IMR-90 (cell line): ENCODE measurements around the gene ARHGAP24. TPM values are rescaled to one million over a fixed set of nuclear protein-coding genes. Genes with fewer than 3 reads are reported as not detected.

Experiments used
- ATAC-seq: fragments of 200-7000 bp; cut with Tn5 transposase; 2 replicates; pipeline ENCODE4 v1.9.1; 2020; ENCODE audit warnings: low read depth, mild to moderate bottlenecking, moderate library complexity
- BruUV-seq: library from RNA; stranded (reverse); fragments of 400-500 nt; replicated peaks from 2 replicates; lab custom pipeline; 2021; lab: Mats Ljungman, UMichigan
- CTCF ChIA-PET: fragments of 300-600 bp; formaldehyde crosslinking; extraction: SDS; loops from one replicate; lab custom pipeline; 2021; ENCODE audit warnings: antibody characterized with exemption; lab: Yijun Ruan, JAX
- POLR2A ChIA-PET: fragments of 300-600 bp; sonication (Branson Sonifier 250); formaldehyde crosslinking; loops from one replicate; lab custom pipeline; 2022; ENCODE audit warnings: antibody characterized with exemption; ENCODE audit not compliant: unreplicated experiment; lab: Charles Lee
- DNase-seq: peaks from one replicate; pipeline ENCODE4 v3.0.0; 2013
- H2AFZ ChIP-seq: replicated peaks from 2 replicates; pipeline ENCODE3; 2013; ENCODE audit warnings: low read length, mild to moderate bottlenecking; ENCODE audit not compliant: poor library complexity
- H2AK5ac ChIP-seq: 2 replicates; pipeline ENCODE4 v1.6.1; 2013; ENCODE audit warnings: low read depth, low read length, inconsistent platforms
- H2AK9ac ChIP-seq: replicated peaks from 2 replicates; pipeline ENCODE3; 2013; ENCODE audit warnings: mild to moderate bottlenecking, low read depth, low read length, moderate library complexity; ENCODE audit not compliant: poor library complexity
- H2BK120ac ChIP-seq: 2 replicates; pipeline ENCODE4 v1.6.1; 2013; ENCODE audit warnings: low read depth, low read length, inconsistent platforms
- H2BK15ac ChIP-seq: 3 replicates; pipeline ENCODE4 v1.6.1; 2013; ENCODE audit warnings: low read depth, low read length, inconsistent platforms
- H2BK20ac ChIP-seq: 2 replicates; pipeline ENCODE4 v1.6.1; 2013; ENCODE audit warnings: low read depth, mild to moderate bottlenecking, inconsistent platforms, low read length, moderate library complexity
- H2BK5ac ChIP-seq: 2 replicates; pipeline ENCODE4 v1.6.1; 2013; ENCODE audit warnings: mild to moderate bottlenecking, low read depth, low read length, inconsistent platforms; ENCODE audit not compliant: poor library complexity, severe bottlenecking
- H3K14ac ChIP-seq: replicated peaks from 2 replicates; pipeline ENCODE4 v1.6.1; 2013; ENCODE audit warnings: low read depth, low read length, inconsistent platforms
- H3K18ac ChIP-seq: 2 replicates; pipeline ENCODE4 v1.6.1; 2013; ENCODE audit warnings: low read depth, low read length, control low read depth
- H3K23ac ChIP-seq: 2 replicates; pipeline ENCODE4 v1.6.1; 2013; ENCODE audit warnings: low read depth, low read length, inconsistent platforms
- H3K27ac ChIP-seq: 2 replicates; pipeline ENCODE4 v1.5.1; 2013; ENCODE audit warnings: mild to moderate bottlenecking, control low read depth, low read length; ENCODE audit not compliant: insufficient read depth
- H3K27me3 ChIP-seq: 2 replicates; pipeline ENCODE4 v1.6.1; 2013; ENCODE audit warnings: low read length; ENCODE audit not compliant: control insufficient read depth, insufficient read depth
- H3K36me3 ChIP-seq: 2 replicates; pipeline ENCODE4 v1.6.1; 2013; ENCODE audit warnings: low read length, mixed read lengths; ENCODE audit not compliant: control insufficient read depth, insufficient read depth
- H3K4ac ChIP-seq: 2 replicates; pipeline ENCODE4 v1.6.1; 2013; ENCODE audit warnings: low read depth, low read length, inconsistent platforms
- H3K4me1 ChIP-seq: 2 replicates; pipeline ENCODE4 v1.6.1; 2013; ENCODE audit warnings: low read length, mixed read lengths; ENCODE audit not compliant: control insufficient read depth, insufficient read depth
- H3K4me2 ChIP-seq: 2 replicates; pipeline ENCODE4 v1.6.1; 2013; ENCODE audit warnings: low read depth, mild to moderate bottlenecking, control low read depth, low read length, moderate library complexity
- H3K4me3 ChIP-seq: 2 replicates; pipeline ENCODE4 v1.5.1; 2013; ENCODE audit warnings: low read depth, mild to moderate bottlenecking, control low read depth, low read length, moderate library complexity; ENCODE audit not compliant: insufficient read depth
- H3K56ac ChIP-seq: 2 replicates; pipeline ENCODE4 v1.6.1; 2013; ENCODE audit warnings: low read length, inconsistent platforms; ENCODE audit not compliant: insufficient read depth; ENCODE audit errors: extremely low read depth
- H3K79me1 ChIP-seq, 2 experiments: 2 replicates each; pipeline ENCODE4 v1.6.1; 2013; ENCODE audit warnings: low read length in 2 of 2, inconsistent platforms in 1 of 2, low read depth in 1 of 2
- H3K9ac ChIP-seq: 2 replicates; pipeline ENCODE4 v1.6.1; 2013; ENCODE audit warnings: low read depth, low read length, control low read depth
- H3K9me1 ChIP-seq: 2 replicates; pipeline ENCODE4 v1.6.1; 2013; ENCODE audit warnings: low read length, inconsistent platforms; ENCODE audit not compliant: insufficient read depth
- H3K9me3 ChIP-seq: 2 replicates; pipeline ENCODE4 v1.6.1; 2013; ENCODE audit warnings: low read length; ENCODE audit not compliant: control insufficient read depth, insufficient read depth
- H4K20me1 ChIP-seq: 2 replicates; pipeline ENCODE4 v1.6.1; 2013; ENCODE audit warnings: low read length, inconsistent platforms; ENCODE audit not compliant: insufficient read depth
- H4K5ac ChIP-seq: 2 replicates; pipeline ENCODE4 v1.6.1; 2013; ENCODE audit warnings: mild to moderate bottlenecking, low read depth, low read length, control low read depth
- H4K8ac ChIP-seq, 2 experiments: 2 replicates each; pipeline ENCODE4 v1.6.1; 2013; ENCODE audit warnings: low read depth in 2 of 2, low read length in 2 of 2, control low read depth in 1 of 2, inconsistent platforms in 1 of 2
- H4K91ac ChIP-seq: 2 replicates; pipeline ENCODE4 v1.6.1; 2013; ENCODE audit warnings: low read depth, low read length, inconsistent platforms; ENCODE audit not compliant: insufficient read depth
- BHLHE40 ChIP-seq: fragments of 150-350 bp; IDR thresholded peaks from 2 replicates; pipeline ENCODE4 v1.6.1; 2016; ENCODE audit warnings: mild to moderate bottlenecking, low read depth, low read length
- CEBPB ChIP-seq: IDR thresholded peaks from 2 replicates; pipeline ENCODE4 v1.6.1; 2012; ENCODE audit warnings: low read depth, low read length, improper control_type of control experiment
- CHD1 ChIP-seq: IDR thresholded peaks from 2 replicates; pipeline ENCODE4 v1.6.1; 2012; ENCODE audit warnings: low read depth, low read length, improper control_type of control experiment
- FOS ChIP-seq: fragments of 150-350 bp; IDR thresholded peaks from 2 replicates; pipeline ENCODE4 v1.6.1; 2016; ENCODE audit warnings: low read depth, low read length
- MAZ ChIP-seq: IDR thresholded peaks from 2 replicates; pipeline ENCODE4 v1.6.1; 2012; ENCODE audit warnings: low read depth, mild to moderate bottlenecking, low read length, improper control_type of control experiment, moderate library complexity, borderline replicate concordance
- MXI1 ChIP-seq: IDR thresholded peaks from 2 replicates; pipeline ENCODE4 v1.6.1; 2012; ENCODE audit warnings: low read depth, mild to moderate bottlenecking, low read length, moderate library complexity, borderline replicate concordance
- NFE2L2 ChIP-seq: fragments of 150-350 bp; IDR thresholded peaks from 2 replicates; pipeline ENCODE4 v1.6.1; 2016; ENCODE audit warnings: low read depth, mild to moderate bottlenecking, low read length
- POLR2A ChIP-seq: IDR thresholded peaks from 2 replicates; pipeline ENCODE4 v1.6.1; 2012; ENCODE audit warnings: mild to moderate bottlenecking, low read depth, low read length
- RAD21 ChIP-seq: IDR thresholded peaks from 2 replicates; pipeline ENCODE4 v1.6.1; 2012; ENCODE audit warnings: low read length, improper control_type of control experiment
- RCOR1 ChIP-seq: IDR thresholded peaks from 2 replicates; pipeline ENCODE4 v1.6.1; 2012; ENCODE audit warnings: mild to moderate bottlenecking, low read length, improper control_type of control experiment; ENCODE audit not compliant: insufficient replicate concordance
- SMC3 ChIP-seq: fragments of 150-350 bp; IDR thresholded peaks from 2 replicates; pipeline ENCODE4 v1.6.1; 2016; ENCODE audit warnings: low read depth, mild to moderate bottlenecking, antibody characterized with exemption, low read length, moderate library complexity
- WGBS, 2 experiments: methylation state at CpG; one replicate each; pipeline versions ENCODE4 v1.1.5 to v1.1.7; 2013; ENCODE audit warnings: missing lambda C conversion rate in 2 of 2; ENCODE audit not compliant: insufficient read length in 1 of 2; ENCODE audit errors: extremely low coverage in 2 of 2; 5-methylcytosine and 5-hydroxymethylcytosine counted together
- dilution Hi-C: fragments of 300-500 bp; cut with HindIII; formaldehyde crosslinking; loops from one replicate; pipeline ENCODE4 v1.14.3; 2018; ENCODE audit warnings: low sequenced_read_pairs; ENCODE audit not compliant: unreplicated experiment
- in situ Hi-C: fragments of 300-500 bp; cut with MboI; formaldehyde crosslinking; loops from 3 replicates; pipeline ENCODE4 v1.14.3; 2019; ENCODE audit warnings: low sequenced_read_pairs, inconsistent platforms, mixed read lengths
- intact Hi-C: fragments of 100-400 bp; cut with micrococcal nuclease; formaldehyde crosslinking; loops from 2 replicates; pipeline ENCODE4 v1.10.0; 2022
- polyA plus RNA-seq, 3 experiments: library from polyadenylated mRNA; depleted of rRNA; stranded (reverse); fragments of >200 nt; gene quantifications; 2 replicates each; pipeline ENCODE4 v1.2.3, GENCODE V29; 2012; ENCODE audit warnings: low replicate concordance in 1 of 3
- total RNA-seq: library from RNA; depleted of rRNA; stranded (reverse); fragments of >200 nt; gene quantifications from 2 replicates; pipeline ENCODE4 v1.2.3, GENCODE V29; 2012
- TF ChIP-seq, protein P1 (sequence below): conservative IDR thresholded peaks from 2 replicates; pipeline ENCODE4 v1.5.1; 2012; ENCODE audit warnings: mild to moderate bottlenecking, low read depth, low read length, improper control_type of control experiment
- TF ChIP-seq, protein P2 (sequence below): fragments of 150-350 bp; IDR thresholded peaks from 2 replicates; pipeline ENCODE4 v1.6.1; 2017; ENCODE audit warnings: mild to moderate bottlenecking, antibody characterized with exemption, low read length, low read depth

ARHGAP24 gene
- total and polyA plus RNA-seq, 2 of the 4 experiments (the other 2 are of a cell fraction), result 11.9 to 24.0 TPM

DNA sequence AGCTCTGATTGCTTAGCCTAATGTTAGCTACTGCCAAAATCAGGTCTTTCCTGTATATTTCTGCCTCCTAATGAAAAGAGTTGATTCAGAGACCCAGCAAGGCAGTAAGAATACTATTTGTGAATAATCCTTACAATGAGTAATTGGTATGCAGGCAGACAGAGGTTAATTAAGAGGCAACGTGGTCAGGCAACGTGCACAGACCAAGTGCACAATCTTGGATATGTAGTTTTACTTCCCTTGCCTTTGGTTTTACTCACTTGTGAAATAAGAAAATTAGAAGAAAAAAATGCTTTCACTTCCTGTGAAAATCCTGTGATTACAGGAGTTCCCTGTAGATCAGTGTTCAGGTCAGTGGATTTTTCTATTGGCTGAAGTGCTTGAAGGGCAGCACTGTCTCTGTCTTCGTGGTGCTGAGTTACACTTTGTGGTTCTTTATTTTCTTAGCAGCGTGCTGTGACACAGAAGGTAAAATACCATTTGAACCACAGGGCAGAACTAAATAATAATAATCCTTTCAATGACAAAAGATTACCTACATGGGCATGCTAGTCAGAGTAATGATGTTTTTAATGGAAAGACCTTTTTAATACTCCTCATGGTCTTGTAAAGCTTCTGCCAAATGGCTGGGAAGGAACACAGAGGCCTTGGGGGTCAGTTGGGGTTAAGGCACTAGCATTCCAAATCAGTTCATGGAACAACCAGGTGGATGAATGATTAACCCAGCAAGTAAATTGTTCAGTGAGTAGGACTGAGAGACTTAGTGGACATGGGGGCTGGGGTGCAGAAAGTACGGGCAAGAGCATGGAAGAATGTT, 454.0 kb downstream of the ARHGAP24 start (continued):
- TF ChIP-seq RCOR1, result no peak

DNA sequence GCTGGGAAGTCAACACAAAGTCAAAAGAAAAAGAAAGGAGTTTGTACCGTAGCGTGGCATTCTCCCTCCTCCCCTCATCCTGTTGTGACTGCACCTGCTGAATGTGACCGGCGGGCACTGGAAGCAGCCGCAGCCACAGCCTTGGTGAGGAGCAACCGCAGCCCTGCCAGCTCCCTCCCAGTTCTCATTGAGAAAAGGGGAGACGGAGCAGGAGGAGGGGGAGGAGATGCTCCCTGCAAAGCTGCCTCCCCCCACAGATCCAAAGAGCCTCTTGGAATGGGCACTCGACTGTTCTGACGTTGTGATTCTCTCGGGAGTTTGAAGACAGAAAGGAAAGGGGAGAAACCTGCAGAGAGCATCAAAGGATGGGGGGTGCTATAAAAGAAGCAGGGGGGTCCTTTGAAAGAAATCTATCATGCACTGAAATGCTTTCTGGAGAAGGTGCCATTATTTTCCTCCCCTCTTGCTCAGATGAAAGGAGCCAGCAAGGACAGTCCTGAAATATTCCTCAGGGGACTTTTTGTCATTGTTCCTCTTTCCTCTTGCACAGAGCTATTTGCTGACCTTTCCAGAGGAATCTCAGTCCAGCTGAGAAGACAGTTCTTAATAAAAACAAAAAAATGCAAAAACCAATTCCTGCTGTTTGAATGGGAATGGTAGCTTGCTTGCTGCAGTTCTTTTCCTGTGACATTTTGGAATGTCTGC, 455.2 kb downstream of the ARHGAP24 start:
- in situ Hi-C loops (no loop called here), intact Hi-C loops (no loop called here), dilution Hi-C loops (no loop called here)
- Histone ChIP-seq H3K9ac (no peak overlapping the region), H3K18ac (no peak overlapping the region), H4K8ac (no peak overlapping the region), H4K91ac (no peak overlapping the region), H3K27ac (no peak overlapping the region), H2BK20ac (no peak overlapping the region), H3K23ac (no peak overlapping the region), H3K4me2 (no peak overlapping the region; the same call in 1 of the 2 replicates), H4K5ac (no peak overlapping the region), H3K27me3 (no peaks in the 10 kb centered on the region), H3K4me1 (peaks cover 10% of the 10 kb centered on the region), H2AK9ac (no peak overlapping the region), H3K4ac (no peak overlapping the region), H3K79me1 (peaks cover 5 to 10% of the 10 kb centered on the region in 2 experiments; a peak in 3 of 4 replicates), H4K20me1 (no peaks in the 10 kb centered on the region), H2BK5ac (no peak overlapping the region), H3K56ac (no peak overlapping the region), H3K4me3 (no peak overlapping the region), H2BK15ac (no peak overlapping the region), H3K36me3 (no peaks in the 10 kb centered on the region), H3K14ac (no peak overlapping the region), H3K9me3 (no peaks in the 10 kb centered on the region), H2BK120ac (no peak overlapping the region), H2AFZ (no peak overlapping the region), H3K9me1 (peaks cover 5% of the 10 kb centered on the region; the same call in 1 of the 2 replicates), H2AK5ac (no peak overlapping the region)
- ATAC-seq (no peak; the same call in 1 of the 2 replicates), DNase-seq (no peak)
- POLR2A ChIA-PET, result no interaction called here
- no TSS peak for BruUV-seq
- CTCF ChIA-PET, result interaction anchor here (0.5 kb wide), 1 partner anchor 8 kb away, joined by 3 read pairs; no protein-coding TSS in a partner anchor
- no CpG with 5 or more reads among the region's 10 CpGs for WGBS, 2 experiments
- no peak for TF ChIP-seq CEBPB
- TF ChIP-seq MXI1, result no peak
- TF ChIP-seq FOS, result no peak
- TF ChIP-seq NFE2L2, result no peak
- TF ChIP-seq, protein P1, sequence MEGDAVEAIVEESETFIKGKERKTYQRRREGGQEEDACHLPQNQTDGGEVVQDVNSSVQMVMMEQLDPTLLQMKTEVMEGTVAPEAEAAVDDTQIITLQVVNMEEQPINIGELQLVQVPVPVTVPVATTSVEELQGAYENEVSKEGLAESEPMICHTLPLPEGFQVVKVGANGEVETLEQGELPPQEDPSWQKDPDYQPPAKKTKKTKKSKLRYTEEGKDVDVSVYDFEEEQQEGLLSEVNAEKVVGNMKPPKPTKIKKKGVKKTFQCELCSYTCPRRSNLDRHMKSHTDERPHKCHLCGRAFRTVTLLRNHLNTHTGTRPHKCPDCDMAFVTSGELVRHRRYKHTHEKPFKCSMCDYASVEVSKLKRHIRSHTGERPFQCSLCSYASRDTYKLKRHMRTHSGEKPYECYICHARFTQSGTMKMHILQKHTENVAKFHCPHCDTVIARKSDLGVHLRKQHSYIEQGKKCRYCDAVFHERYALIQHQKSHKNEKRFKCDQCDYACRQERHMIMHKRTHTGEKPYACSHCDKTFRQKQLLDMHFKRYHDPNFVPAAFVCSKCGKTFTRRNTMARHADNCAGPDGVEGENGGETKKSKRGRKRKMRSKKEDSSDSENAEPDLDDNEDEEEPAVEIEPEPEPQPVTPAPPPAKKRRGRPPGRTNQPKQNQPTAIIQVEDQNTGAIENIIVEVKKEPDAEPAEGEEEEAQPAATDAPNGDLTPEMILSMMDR, result no peak
- TF ChIP-seq CHD1, result no peak
- TF ChIP-seq, protein P2, sequence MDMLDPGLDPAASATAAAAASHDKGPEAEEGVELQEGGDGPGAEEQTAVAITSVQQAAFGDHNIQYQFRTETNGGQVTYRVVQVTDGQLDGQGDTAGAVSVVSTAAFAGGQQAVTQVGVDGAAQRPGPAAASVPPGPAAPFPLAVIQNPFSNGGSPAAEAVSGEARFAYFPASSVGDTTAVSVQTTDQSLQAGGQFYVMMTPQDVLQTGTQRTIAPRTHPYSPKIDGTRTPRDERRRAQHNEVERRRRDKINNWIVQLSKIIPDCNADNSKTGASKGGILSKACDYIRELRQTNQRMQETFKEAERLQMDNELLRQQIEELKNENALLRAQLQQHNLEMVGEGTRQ, result no peak
- TF ChIP-seq RCOR1, result no peak
- no peak for TF ChIP-seq POLR2A
- no peak for TF ChIP-seq RAD21
- no peak for TF ChIP-seq MAZ
- TF ChIP-seq SMC3, result no peak
- TF ChIP-seq BHLHE40, result no peak
